Measurements from ENCODE around the gene ZNF106.

DNA sequence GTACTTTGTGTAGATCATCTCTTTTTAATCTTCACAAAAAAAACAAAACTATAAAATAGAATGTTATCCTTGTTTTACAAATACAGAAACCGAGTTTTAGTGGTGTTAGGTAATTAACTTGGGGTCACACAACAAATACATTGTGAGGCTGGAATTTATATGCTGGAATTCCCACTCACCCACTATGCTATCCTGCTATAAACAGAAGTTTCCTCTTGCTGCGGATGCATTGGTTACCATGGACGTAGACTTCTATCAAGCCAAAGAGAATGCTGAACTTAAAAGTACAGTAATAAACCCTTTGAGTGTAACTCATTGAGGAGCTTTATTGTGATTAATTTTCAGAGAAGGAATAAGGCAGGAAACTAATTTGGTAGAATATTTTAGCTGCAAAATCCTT is 13.7 kb upstream of the ZNF106 start:
- TF ChIP-seq, protein P1, sequence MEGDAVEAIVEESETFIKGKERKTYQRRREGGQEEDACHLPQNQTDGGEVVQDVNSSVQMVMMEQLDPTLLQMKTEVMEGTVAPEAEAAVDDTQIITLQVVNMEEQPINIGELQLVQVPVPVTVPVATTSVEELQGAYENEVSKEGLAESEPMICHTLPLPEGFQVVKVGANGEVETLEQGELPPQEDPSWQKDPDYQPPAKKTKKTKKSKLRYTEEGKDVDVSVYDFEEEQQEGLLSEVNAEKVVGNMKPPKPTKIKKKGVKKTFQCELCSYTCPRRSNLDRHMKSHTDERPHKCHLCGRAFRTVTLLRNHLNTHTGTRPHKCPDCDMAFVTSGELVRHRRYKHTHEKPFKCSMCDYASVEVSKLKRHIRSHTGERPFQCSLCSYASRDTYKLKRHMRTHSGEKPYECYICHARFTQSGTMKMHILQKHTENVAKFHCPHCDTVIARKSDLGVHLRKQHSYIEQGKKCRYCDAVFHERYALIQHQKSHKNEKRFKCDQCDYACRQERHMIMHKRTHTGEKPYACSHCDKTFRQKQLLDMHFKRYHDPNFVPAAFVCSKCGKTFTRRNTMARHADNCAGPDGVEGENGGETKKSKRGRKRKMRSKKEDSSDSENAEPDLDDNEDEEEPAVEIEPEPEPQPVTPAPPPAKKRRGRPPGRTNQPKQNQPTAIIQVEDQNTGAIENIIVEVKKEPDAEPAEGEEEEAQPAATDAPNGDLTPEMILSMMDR (IDR thresholded peaks at IDR 0.05) = no peak
- no peak for TF ChIP-seq POLR2A (IDR thresholded peaks at IDR 0.05)
- TF ChIP-seq EP300 (IDR thresholded peaks at IDR 0.05) = no peak
- TF ChIP-seq POLR2AphosphoS5 (IDR thresholded peaks at IDR 0.05) = no peak

Data from sigmoid colon (tissue), 4 donors.